HepG2 (cell line): Measurements from ENCODE around the gene SLC6A12.

Source experiments
- ETV6 ChIP-seq: sonication (generic); formaldehyde crosslinking; conservative IDR thresholded peaks from 2 replicates; pipeline ENCODE4 v1.4.0; 2020; ENCODE audit warnings: missing genetic modification reagents
- GABPA ChIP-seq, 2 experiments: IDR thresholded peaks; 2 replicates each; pipeline ENCODE4 v1.6.1; 2011 to 2016; ENCODE audit warnings: low read depth in 2 of 2, low read length in 1 of 2, missing biosample characterization in 1 of 2, missing genetic modification characterization in 1 of 2
- HOXD1 ChIP-seq: sonication (generic); formaldehyde crosslinking; IDR thresholded peaks from 2 replicates; pipeline ENCODE4 v1.5.0; 2020; ENCODE audit warnings: missing genetic modification reagents
- POLR2AphosphoS5 ChIP-seq: IDR thresholded peaks from 2 replicates; pipeline ENCODE4 v1.6.1; 2012; ENCODE audit warnings: low read depth, low read length
- SKIL ChIP-seq: sonication (generic); formaldehyde crosslinking; IDR thresholded peaks from 2 replicates; pipeline ENCODE4 v1.8.0; 2022; ENCODE audit warnings: missing genetic modification reagents, mild to moderate bottlenecking, moderate library complexity, borderline replicate concordance

GRCh38 chr12:247271-247670, 33.3 kb upstream of the SLC6A12 start:
- TF ChIP-seq POLR2AphosphoS5 (no peak), ETV6 (CRISPR knock-in tag) (no peak), SKIL (CRISPR knock-in tag) (no peak), HOXD1 (CRISPR knock-in tag) (no peak), GABPA (IDR thresholded peaks at IDR 0.05; ENCODE audit: low read depth, low read length) (no peak), GABPA (CRISPR knock-in tag; IDR thresholded peaks at IDR 0.05; ENCODE audit: low read depth) (no peak)
